ENCODE data around the gene ACADS. TPM values are rescaled to one million over a fixed set of nuclear protein-coding genes. Genes with fewer than 3 reads are reported as not detected.

Gene ACADS
- total RNA-seq, 1 experiment from 2014 or later = 11.0 TPM

DNA sequence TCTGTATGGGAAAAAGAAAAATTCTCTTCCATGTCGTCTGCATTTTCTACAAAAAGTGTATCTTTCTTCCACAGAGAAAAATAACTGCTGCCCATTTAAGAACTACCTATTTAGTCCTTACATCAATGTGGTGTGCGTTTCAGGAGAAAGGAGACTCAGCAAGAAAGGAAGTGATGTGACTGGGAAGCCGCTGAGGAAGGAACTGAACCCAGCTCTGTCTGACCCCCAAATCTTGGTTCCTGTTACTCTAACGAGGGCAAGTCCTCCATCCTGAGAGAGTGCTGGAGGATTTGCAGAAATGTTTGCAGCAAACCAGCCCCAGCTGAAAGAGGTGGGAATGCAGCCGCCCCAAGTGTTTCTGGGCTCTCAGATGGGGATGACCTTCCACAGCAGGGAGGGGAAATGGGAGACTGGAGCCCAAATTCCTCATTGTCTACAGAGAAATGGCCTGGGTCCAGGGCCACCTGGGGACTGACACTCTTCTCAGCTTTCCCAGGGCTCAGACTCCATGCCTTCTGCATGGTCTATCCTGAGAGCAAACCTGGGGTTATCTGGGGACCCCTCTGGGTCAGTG, 45.4 kb upstream of the ACADS start (continued):
- TF ChIP-seq ZNF416 (CRISPR knock-in tag; IDR thresholded peaks at IDR 0.05) (no peak), CREB1 (CRISPR knock-in tag; IDR thresholded peaks at IDR 0.05) (no peak), ELF4 (CRISPR knock-in tag; IDR thresholded peaks at IDR 0.05; ENCODE audit: low read depth) (no peak), JUN (CRISPR knock-in tag; IDR thresholded peaks at IDR 0.05) (no peak)
- TF ChIP-seq, protein P1, sequence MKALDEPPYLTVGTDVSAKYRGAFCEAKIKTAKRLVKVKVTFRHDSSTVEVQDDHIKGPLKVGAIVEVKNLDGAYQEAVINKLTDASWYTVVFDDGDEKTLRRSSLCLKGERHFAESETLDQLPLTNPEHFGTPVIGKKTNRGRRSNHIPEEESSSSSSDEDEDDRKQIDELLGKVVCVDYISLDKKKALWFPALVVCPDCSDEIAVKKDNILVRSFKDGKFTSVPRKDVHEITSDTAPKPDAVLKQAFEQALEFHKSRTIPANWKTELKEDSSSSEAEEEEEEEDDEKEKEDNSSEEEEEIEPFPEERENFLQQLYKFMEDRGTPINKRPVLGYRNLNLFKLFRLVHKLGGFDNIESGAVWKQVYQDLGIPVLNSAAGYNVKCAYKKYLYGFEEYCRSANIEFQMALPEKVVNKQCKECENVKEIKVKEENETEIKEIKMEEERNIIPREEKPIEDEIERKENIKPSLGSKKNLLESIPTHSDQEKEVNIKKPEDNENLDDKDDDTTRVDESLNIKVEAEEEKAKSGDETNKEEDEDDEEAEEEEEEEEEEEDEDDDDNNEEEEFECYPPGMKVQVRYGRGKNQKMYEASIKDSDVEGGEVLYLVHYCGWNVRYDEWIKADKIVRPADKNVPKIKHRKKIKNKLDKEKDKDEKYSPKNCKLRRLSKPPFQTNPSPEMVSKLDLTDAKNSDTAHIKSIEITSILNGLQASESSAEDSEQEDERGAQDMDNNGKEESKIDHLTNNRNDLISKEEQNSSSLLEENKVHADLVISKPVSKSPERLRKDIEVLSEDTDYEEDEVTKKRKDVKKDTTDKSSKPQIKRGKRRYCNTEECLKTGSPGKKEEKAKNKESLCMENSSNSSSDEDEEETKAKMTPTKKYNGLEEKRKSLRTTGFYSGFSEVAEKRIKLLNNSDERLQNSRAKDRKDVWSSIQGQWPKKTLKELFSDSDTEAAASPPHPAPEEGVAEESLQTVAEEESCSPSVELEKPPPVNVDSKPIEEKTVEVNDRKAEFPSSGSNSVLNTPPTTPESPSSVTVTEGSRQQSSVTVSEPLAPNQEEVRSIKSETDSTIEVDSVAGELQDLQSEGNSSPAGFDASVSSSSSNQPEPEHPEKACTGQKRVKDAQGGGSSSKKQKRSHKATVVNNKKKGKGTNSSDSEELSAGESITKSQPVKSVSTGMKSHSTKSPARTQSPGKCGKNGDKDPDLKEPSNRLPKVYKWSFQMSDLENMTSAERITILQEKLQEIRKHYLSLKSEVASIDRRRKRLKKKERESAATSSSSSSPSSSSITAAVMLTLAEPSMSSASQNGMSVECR (CRISPR knock-in tag; IDR thresholded peaks at IDR 0.05; ENCODE audit: borderline replicate concordance) = no peak

GRCh38 chr12:120684523-120684932, 41.1 kb upstream of the ACADS start:
- CTCF ChIA-PET = interaction anchor here (0.5 to 2.9 kb wide), 2 partner anchors 35 to 66 kb away, joined by 3 to 14 read pairs; no protein-coding TSS in a partner anchor
- ATAC-seq = no peak
- no peaks in the 10 kb centered on the region for H3K9me3 Mint-ChIP-seq

More at GRCh38 chr12:120684523-120684932, 41.1 kb upstream of the ACADS start:
- DNase-seq (ENCODE audit: low spot score) = no peak
- POLR2A ChIA-PET = no interaction called here
- peaks cover 25% of the 10 kb centered on the region for H3K4me1 Mint-ChIP-seq
- no peak overlapping the region for H3K27ac Mint-ChIP-seq
- no peak overlapping the region; the same call in 1 of the 2 replicates for H3K4me3 Mint-ChIP-seq
- TF ChIP-seq, protein P2, sequence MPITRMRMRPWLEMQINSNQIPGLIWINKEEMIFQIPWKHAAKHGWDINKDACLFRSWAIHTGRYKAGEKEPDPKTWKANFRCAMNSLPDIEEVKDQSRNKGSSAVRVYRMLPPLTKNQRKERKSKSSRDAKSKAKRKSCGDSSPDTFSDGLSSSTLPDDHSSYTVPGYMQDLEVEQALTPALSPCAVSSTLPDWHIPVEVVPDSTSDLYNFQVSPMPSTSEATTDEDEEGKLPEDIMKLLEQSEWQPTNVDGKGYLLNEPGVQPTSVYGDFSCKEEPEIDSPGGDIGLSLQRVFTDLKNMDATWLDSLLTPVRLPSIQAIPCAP (CRISPR knock-in tag; IDR thresholded peaks at IDR 0.05) = no peak
- TF ChIP-seq FOXP1 (CRISPR knock-in tag; IDR thresholded peaks at IDR 0.05; ENCODE audit: borderline replicate concordance) (no peak), GRHL2 (CRISPR knock-in tag; IDR thresholded peaks at IDR 0.05; ENCODE audit: insufficient replicate concordance, severe bottlenecking) (no peak), JUN (CRISPR knock-in tag; IDR thresholded peaks at IDR 0.05) (no peak), PRDM15 (CRISPR knock-in tag; IDR thresholded peaks at IDR 0.05) (no peak), CDX4 (CRISPR knock-in tag; IDR thresholded peaks at IDR 0.05; ENCODE audit: borderline replicate concordance) (no peak)
- TF ChIP-seq, protein P3, sequence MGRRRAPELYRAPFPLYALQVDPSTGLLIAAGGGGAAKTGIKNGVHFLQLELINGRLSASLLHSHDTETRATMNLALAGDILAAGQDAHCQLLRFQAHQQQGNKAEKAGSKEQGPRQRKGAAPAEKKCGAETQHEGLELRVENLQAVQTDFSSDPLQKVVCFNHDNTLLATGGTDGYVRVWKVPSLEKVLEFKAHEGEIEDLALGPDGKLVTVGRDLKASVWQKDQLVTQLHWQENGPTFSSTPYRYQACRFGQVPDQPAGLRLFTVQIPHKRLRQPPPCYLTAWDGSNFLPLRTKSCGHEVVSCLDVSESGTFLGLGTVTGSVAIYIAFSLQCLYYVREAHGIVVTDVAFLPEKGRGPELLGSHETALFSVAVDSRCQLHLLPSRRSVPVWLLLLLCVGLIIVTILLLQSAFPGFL (CRISPR knock-in tag; IDR thresholded peaks at IDR 0.05; ENCODE audit: borderline replicate concordance) = no peak
- H3K27me3 Mint-ChIP-seq (ENCODE audit: low read depth) = no peaks in the 10 kb centered on the region
- no peaks in the 10 kb centered on the region for H3K36me3 Mint-ChIP-seq

Data from WTC11 (cell line).